Sigmoid colon (tissue), 4 donors: ENCODE data around the gene PDGFD.

ENCODE experiments used
- CTCF ChIP-seq, 4 experiments: fragments of 450-650 bp in 3 of 4; fragments of 200-600 bp in 1 of 4; IDR thresholded peaks; one replicate each; pipeline ENCODE4 v1.5.1; 2016 to 2019; ENCODE audit warnings: antibody characterized with exemption in 4 of 4, mild to moderate bottlenecking in 3 of 4, moderate library complexity in 2 of 4
- POLR2A ChIP-seq, 2 donors: fragments of 450-650 bp; IDR thresholded peaks; one replicate each; pipeline ENCODE4 v1.6.1; 2016; ENCODE audit warnings: antibody characterized with exemption in 2 of 2, mild to moderate bottlenecking in 2 of 2, moderate library complexity in 2 of 2
- POLR2AphosphoS5 ChIP-seq, 4 donors: sonication (generic); formaldehyde crosslinking; IDR thresholded peaks; one replicate each; pipeline ENCODE4 v1.6.1; 2017; ENCODE audit warnings: antibody characterized with exemption in 4 of 4

GRCh38 chr11:104175769-104176168 lies 11.8 kb upstream of the PDGFD start:
- TF ChIP-seq CTCF (IDR thresholded peaks at IDR 0.05) (no peak), POLR2A (IDR thresholded peaks at IDR 0.05) (no peak), POLR2AphosphoS5 (IDR thresholded peaks at IDR 0.05) (no peak)
